Panc1 (cell line): ENCODE data around the gene KRTAP2-2. TPM values are rescaled to one million over a fixed set of nuclear protein-coding genes. Genes with fewer than 3 reads are reported as not detected.

ENCODE experiments used
- ATAC-seq: fragments of 200-7000 bp; cut with Tn5 transposase; 2 replicates; pipeline ENCODE4 v1.9.1; 2020; ENCODE audit warnings: mild to moderate bottlenecking, moderate library complexity
- BruUV-seq: library from RNA; stranded (reverse); fragments of 400-500 nt; replicated peaks from 2 replicates; lab custom pipeline; 2021; lab: Mats Ljungman, UMichigan
- CTCF ChIA-PET: fragments of 300-600 bp; sonication (Branson Sonifier 250); formaldehyde crosslinking; loops from one replicate; lab custom pipeline; 2022; ENCODE audit warnings: antibody characterized with exemption; lab: Charles Lee
- POLR2A ChIA-PET: fragments of 300-600 bp; sonication (Branson Sonifier 250); formaldehyde crosslinking; loops from one replicate; lab custom pipeline; 2022; ENCODE audit warnings: antibody characterized with exemption; lab: Charles Lee
- DNase-seq: peaks from one replicate; pipeline ENCODE4 v3.0.0-alpha.2; 2010; ENCODE audit warnings: low read depth, low spot score
- H3K27ac ChIP-seq: 2 replicates; pipeline ENCODE4 v1.5.1; 2011; ENCODE audit warnings: mild to moderate bottlenecking, low read length, inconsistent platforms
- H3K27me3 ChIP-seq: fragments of 200-500 bp; sonication (Bioruptor generic); 2 replicates; pipeline ENCODE4 v1.6.0; 2014; ENCODE audit warnings: low read length, inconsistent platforms; ENCODE audit not compliant: control insufficient read depth, insufficient read depth
- H3K36me3 ChIP-seq: fragments of 200-500 bp; sonication (Bioruptor generic); 2 replicates; pipeline ENCODE4 v1.5.1; 2014; ENCODE audit warnings: inconsistent platforms, mild to moderate bottlenecking, low read length, moderate library complexity; ENCODE audit not compliant: control insufficient read depth, insufficient read depth
- H3K4me1 ChIP-seq: 2 replicates; pipeline ENCODE4 v1.5.1; 2011; ENCODE audit warnings: inconsistent platforms, mild to moderate bottlenecking, low read length, moderate library complexity; ENCODE audit not compliant: control insufficient read depth, insufficient read depth
- H3K4me3 ChIP-seq, 2 experiments: 2 replicates each; pipeline ENCODE4 v1.5.1; 2011 to 2012; ENCODE audit warnings: low read depth in 2 of 2, low read length in 2 of 2, mild to moderate bottlenecking in 2 of 2, inconsistent platforms in 1 of 2, moderate library complexity in 1 of 2
- H3K9me3 ChIP-seq: fragments of 200-500 bp; sonication (Bioruptor generic); 2 replicates; pipeline ENCODE4 v1.5.1; 2014; ENCODE audit warnings: low read depth, mild to moderate bottlenecking, inconsistent platforms, low read length, moderate library complexity; ENCODE audit not compliant: control insufficient read depth, insufficient read depth
- POLR2AphosphoS5 ChIP-seq: IDR thresholded peaks from 2 replicates; pipeline ENCODE4 v1.6.1; 2012; ENCODE audit warnings: mild to moderate bottlenecking, low read depth, low read length, moderate library complexity
- REST ChIP-seq, 2 experiments: IDR thresholded peaks; 2 replicates each; pipeline ENCODE4 v1.6.1; 2011 to 2012; ENCODE audit warnings: low read depth in 2 of 2, control low read depth in 1 of 2, low read length in 1 of 2, mild to moderate bottlenecking in 1 of 2, moderate library complexity in 1 of 2; ENCODE audit not compliant: insufficient read depth in 1 of 2
- SIN3A ChIP-seq: IDR thresholded peaks from 2 replicates; pipeline ENCODE4 v1.6.1; 2012; ENCODE audit warnings: low read depth, mild to moderate bottlenecking, low read length, moderate library complexity, borderline replicate concordance; ENCODE audit not compliant: insufficient read depth
- TCF7L2 ChIP-seq: IDR thresholded peaks from 2 replicates; pipeline ENCODE4 v1.6.1; 2011; ENCODE audit warnings: mild to moderate bottlenecking, low read depth, low read length, inconsistent platforms
- in situ Hi-C: cut with HindIII; loops from 2 replicates; pipeline ENCODE4 v1.10.0; 2016; ENCODE audit warnings: low sequenced_read_pairs, low pct_unique_long_range_greater_than_20kb
- intact Hi-C: fragments of 100-400 bp; cut with micrococcal nuclease; formaldehyde crosslinking; loops from one replicate; pipeline ENCODE4 v1.10.0; 2022; ENCODE audit not compliant: unreplicated experiment
- total RNA-seq: library from RNA; stranded (reverse); gene quantifications from one replicate; pipeline ENCODE4 v1.2.1, GENCODE V29; 2021; ENCODE audit not compliant: unreplicated experiment
- TF ChIP-seq, protein P1 (sequence below): fragments of 450-650 bp; IDR thresholded peaks from 2 replicates; pipeline ENCODE4 v1.5.1; 2017; ENCODE audit warnings: mild to moderate bottlenecking

Gene KRTAP2-2
- total RNA-seq, 1 experiment from 2014 or later, result not detected

DNA sequence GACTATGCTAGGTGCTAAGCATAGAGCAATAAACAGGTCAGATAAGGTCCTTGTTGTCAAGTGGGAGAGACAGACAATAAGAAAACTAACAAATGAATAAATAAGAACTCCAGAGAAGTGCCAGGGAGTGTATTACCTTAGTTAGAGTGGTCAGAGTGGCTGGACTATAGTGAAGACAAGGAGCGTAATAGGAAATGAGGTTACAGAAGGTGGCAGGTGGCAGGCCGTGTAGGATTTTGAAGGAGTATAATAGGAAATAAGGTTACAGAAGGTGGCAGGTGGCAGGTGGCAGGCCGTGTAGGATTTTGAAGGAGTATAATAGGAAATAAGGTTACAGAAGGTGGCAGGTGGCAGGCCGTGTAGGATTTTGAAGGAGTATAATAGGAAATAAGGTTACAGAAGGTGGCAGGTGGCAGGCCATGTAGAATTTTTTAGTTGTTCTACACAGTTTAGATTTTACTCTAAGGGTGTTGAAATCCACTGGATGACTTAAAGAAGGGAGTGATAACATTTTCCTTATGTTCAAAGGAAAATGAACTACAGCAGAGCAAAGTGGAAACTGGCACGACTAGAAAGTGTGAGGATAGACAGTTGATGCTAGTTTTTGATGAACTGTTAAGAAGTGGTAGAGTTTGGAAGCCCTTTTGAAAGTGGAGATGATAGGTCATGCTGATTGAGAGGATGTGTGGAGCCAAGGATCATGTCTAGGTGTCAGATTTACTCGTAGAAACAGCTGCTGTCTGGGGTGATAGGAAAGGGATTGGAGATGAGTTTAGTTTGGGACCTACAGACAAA lies 42.5 kb downstream of the KRTAP2-2 start:
- Histone ChIP-seq H3K9me3 (no peaks in the 10 kb centered on the region), H3K27ac (no peak overlapping the region), H3K4me3 (no peak overlapping the region), H3K4me1 (no peaks in the 10 kb centered on the region), H3K27me3 (no peaks in the 10 kb centered on the region; the same call in 1 of the 2 replicates), H3K36me3 (no peaks in the 10 kb centered on the region)
- in situ Hi-C loops, result no loop called here
- no TSS peak for BruUV-seq
- CTCF ChIA-PET, result no interaction called here
- TF ChIP-seq, protein P1, sequence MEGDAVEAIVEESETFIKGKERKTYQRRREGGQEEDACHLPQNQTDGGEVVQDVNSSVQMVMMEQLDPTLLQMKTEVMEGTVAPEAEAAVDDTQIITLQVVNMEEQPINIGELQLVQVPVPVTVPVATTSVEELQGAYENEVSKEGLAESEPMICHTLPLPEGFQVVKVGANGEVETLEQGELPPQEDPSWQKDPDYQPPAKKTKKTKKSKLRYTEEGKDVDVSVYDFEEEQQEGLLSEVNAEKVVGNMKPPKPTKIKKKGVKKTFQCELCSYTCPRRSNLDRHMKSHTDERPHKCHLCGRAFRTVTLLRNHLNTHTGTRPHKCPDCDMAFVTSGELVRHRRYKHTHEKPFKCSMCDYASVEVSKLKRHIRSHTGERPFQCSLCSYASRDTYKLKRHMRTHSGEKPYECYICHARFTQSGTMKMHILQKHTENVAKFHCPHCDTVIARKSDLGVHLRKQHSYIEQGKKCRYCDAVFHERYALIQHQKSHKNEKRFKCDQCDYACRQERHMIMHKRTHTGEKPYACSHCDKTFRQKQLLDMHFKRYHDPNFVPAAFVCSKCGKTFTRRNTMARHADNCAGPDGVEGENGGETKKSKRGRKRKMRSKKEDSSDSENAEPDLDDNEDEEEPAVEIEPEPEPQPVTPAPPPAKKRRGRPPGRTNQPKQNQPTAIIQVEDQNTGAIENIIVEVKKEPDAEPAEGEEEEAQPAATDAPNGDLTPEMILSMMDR, result no peak
- TF ChIP-seq POLR2AphosphoS5 (no peak), REST (IDR thresholded peaks at IDR 0.05; ENCODE audit: insufficient read depth in 1 of 2, low read depth in 2 of 2, low read length in 1 of 2) (no peak), TCF7L2 (no peak), SIN3A (no peak)
- POLR2A ChIA-PET, result no interaction called here
- intact Hi-C loops, result no loop called here
- DNase-seq (no peak), ATAC-seq (no peak)

DNA sequence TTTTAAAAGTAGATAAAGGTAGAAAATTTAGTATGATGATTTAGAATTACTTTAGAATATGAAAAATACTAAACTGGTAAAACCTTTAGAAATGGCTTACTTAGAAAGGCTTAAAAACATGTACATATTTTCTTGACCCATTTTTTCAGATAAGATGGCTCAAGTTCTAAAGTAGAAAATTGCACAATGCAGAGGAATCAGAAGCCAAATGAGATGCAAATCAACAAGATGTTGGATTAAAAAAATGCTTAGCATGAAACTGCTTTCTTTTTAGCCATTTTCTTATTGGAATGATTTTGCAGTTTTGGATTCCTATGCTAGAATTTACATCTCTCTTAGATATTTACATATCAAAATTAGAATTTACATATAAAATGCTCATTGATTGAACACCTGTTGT lies 44.6 kb downstream of the KRTAP2-2 start:
- intact Hi-C loops (no loop called here), in situ Hi-C loops (no loop called here)
- Histone ChIP-seq H3K9me3 (no peaks in the 10 kb centered on the region), H3K4me1 (no peaks in the 10 kb centered on the region), H3K27ac (no peak overlapping the region), H3K27me3 (no peaks in the 10 kb centered on the region; the same call in 1 of the 2 replicates), H3K4me3 (no peak overlapping the region), H3K36me3 (no peaks in the 10 kb centered on the region)
- ChIA-PET CTCF (no interaction called here), POLR2A (no interaction called here)
- no peak for DNase-seq
- no TSS peak for BruUV-seq
- no peak for ATAC-seq
- TF ChIP-seq POLR2AphosphoS5 (no peak), REST (IDR thresholded peaks at IDR 0.05; ENCODE audit: insufficient read depth in 1 of 2, low read depth in 2 of 2, low read length in 1 of 2) (no peak), SIN3A (no peak), TCF7L2 (no peak)
- TF ChIP-seq, protein P1, result no peak
